ENCODE results near the gene ENOSF1.

DNA sequence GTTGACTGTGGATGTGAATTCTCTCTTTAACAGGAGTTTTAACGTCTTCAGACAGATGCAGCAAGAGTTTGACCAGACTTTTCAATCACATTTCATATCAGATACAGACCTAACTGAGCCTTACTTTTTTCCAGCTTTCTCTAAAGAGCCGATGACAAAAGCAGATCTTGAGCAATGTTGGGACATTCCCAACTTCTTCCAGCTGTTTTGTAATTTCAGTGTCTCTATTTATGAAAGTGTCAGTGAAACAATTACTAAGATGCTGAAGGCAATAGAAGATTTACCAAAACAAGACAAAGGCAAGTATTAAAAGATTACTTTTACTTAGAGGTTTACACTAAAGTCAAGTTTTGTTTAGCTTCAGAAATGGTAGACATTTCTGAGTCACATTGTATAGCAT lies 85.2 kb downstream of the ENOSF1 start:
- TF ChIP-seq CTCF (IDR thresholded peaks at IDR 0.05) (no peak), POLR2A (IDR thresholded peaks at IDR 0.05) (no peak)

Data from transverse colon (tissue), 3 donors.